ENCODE results near the gene DCP2.

DCP2 gene

GRCh38 chr5:113027015-113027414, 50.4 kb downstream of the DCP2 start:
- Histone ChIP-seq H3K4me3 (ENCODE audit: low read depth, low read length) (no peak overlapping the region), H3K27me3 (replicated peaks) (no peaks in the 10 kb centered on the region), H3K36me3 (replicated peaks) (peaks cover 18% of the 10 kb centered on the region), H3K27ac (no peak overlapping the region)
- in situ Hi-C loops (cut with HindIII; ENCODE audit: low pct_ligation_motif_present, low sequenced_read_pairs) = no loop called here
- no peak for TF ChIP-seq CTCF (IDR thresholded peaks at IDR 0.05; ENCODE audit: low read depth, low read length, missing control alignments)
- no peak for DNase-seq

- Histone ChIP-seq H3K27ac (no peak overlapping the region), H3K27me3 (replicated peaks) (no peaks in the 10 kb centered on the region), H3K36me3 (replicated peaks) (peaks cover 18% of the 10 kb centered on the region), H3K4me3 (ENCODE audit: low read depth, low read length) (no peak overlapping the region)
- no peak for DNase-seq
- TF ChIP-seq CTCF (IDR thresholded peaks at IDR 0.05; ENCODE audit: low read depth, low read length, missing control alignments) = no peak
- in situ Hi-C loops (cut with HindIII; ENCODE audit: low pct_ligation_motif_present, low sequenced_read_pairs) = no loop called here
Measured at GRCh38 chr5:113027431-113027830, 50.8 kb downstream of the DCP2 start.

- TF ChIP-seq CTCF (IDR thresholded peaks at IDR 0.05; ENCODE audit: low read depth, low read length, missing control alignments) = no peak
- in situ Hi-C loops (cut with HindIII; ENCODE audit: low pct_ligation_motif_present, low sequenced_read_pairs) = no loop called here
- H3K27me3 ChIP-seq (replicated peaks) = no peaks in the 10 kb centered on the region
- H3K27ac ChIP-seq = no peak overlapping the region
- no peak for DNase-seq
- no peak overlapping the region for H3K4me3 ChIP-seq (ENCODE audit: low read depth, low read length)
- H3K36me3 ChIP-seq (replicated peaks) = peaks cover 18% of the 10 kb centered on the region
Measured at GRCh38 chr5:113029614-113030013, 53.0 kb downstream of the DCP2 start.

- H3K36me3 ChIP-seq (replicated peaks) = peaks cover 17% of the 10 kb centered on the region
- TF ChIP-seq CTCF (IDR thresholded peaks at IDR 0.05; ENCODE audit: low read depth, low read length, missing control alignments) = no peak
- in situ Hi-C loops (cut with HindIII; ENCODE audit: low pct_ligation_motif_present, low sequenced_read_pairs) = no loop called here
- DNase-seq = no peak
- H3K27me3 ChIP-seq (replicated peaks) = no peaks in the 10 kb centered on the region
- H3K4me3 ChIP-seq (ENCODE audit: low read depth, low read length) = no peak overlapping the region
- no peak overlapping the region for H3K27ac ChIP-seq
Measured at GRCh38 chr5:113031104-113031503, 54.5 kb downstream of the DCP2 start.

GRCh38 chr5:113031557-113031956, 55.0 kb downstream of the DCP2 start:
- peaks cover 15% of the 10 kb centered on the region for H3K36me3 ChIP-seq (replicated peaks)
- no peaks in the 10 kb centered on the region for H3K27me3 ChIP-seq (replicated peaks)
- in situ Hi-C loops (cut with HindIII; ENCODE audit: low pct_ligation_motif_present, low sequenced_read_pairs) = no loop called here
- H3K27ac ChIP-seq = no peak overlapping the region
- H3K4me3 ChIP-seq (ENCODE audit: low read depth, low read length) = no peak overlapping the region
- DNase-seq = no peak
- TF ChIP-seq CTCF (IDR thresholded peaks at IDR 0.05; ENCODE audit: low read depth, low read length, missing control alignments) = no peak

GRCh38 chr5:113034182-113034773, 57.7 kb downstream of the DCP2 start:
- in situ Hi-C loops (cut with HindIII; ENCODE audit: low pct_ligation_motif_present, low sequenced_read_pairs) = no loop called here
- DNase-seq = peak; percentile 85
- Histone ChIP-seq H3K36me3 (replicated peaks) (no peaks in the 10 kb centered on the region), H3K4me3 (ENCODE audit: low read depth, low read length) (no peak overlapping the region), H3K27me3 (replicated peaks) (no peaks in the 10 kb centered on the region), H3K27ac (peak overlapping the region; percentile 33)
- TF ChIP-seq CTCF (IDR thresholded peaks at IDR 0.05; ENCODE audit: low read depth, low read length, missing control alignments) = no peak
